KOPT-K1 (cell line): Measurements from ENCODE around the gene TMEM250.

Source experiments
- H3K27ac ChIP-seq: fragments of 200-600 bp; sonication (generic); 2 replicates; pipeline ENCODE4 v1.5.1; 2016; ENCODE audit warnings: antibody characterized with exemption, mild to moderate bottlenecking, low read depth, low read length; ENCODE audit not compliant: poor library complexity, severe bottlenecking
- H3K36me3 ChIP-seq: fragments of 200-600 bp; sonication (generic); 2 replicates; pipeline ENCODE4 v1.5.1; 2017; ENCODE audit warnings: antibody characterized with exemption, mild to moderate bottlenecking, low read length, moderate library complexity; ENCODE audit not compliant: insufficient read depth
- H3K9me3 ChIP-seq: fragments of 200-600 bp; sonication (generic); 2 replicates; pipeline ENCODE4 v1.5.1; 2017; ENCODE audit warnings: antibody characterized with exemption, low read length, mild to moderate bottlenecking; ENCODE audit not compliant: insufficient read depth, poor library complexity, severe bottlenecking

TMEM250 gene

DNA sequence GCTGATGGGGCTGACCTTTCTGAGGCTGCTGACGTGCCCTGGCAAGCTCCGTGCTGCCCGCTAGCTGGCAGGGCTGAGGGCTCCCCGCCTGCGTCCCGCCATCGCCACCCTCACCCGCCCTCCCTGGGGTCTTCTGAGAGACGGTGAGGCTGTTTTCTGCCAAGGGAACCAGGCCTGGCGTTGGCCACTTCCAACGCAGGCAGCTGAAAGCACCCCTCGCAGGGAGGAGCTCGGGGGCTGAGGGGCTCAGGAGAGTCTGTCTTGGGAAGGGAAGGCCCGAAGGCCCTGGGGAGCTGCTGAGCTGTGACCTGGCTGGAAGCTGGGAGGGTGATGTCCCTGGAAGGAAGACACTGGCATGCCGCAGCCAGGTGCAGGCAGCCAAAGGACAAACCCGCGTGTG is 9.8 kb upstream of the TMEM250 start:
- H3K9me3 ChIP-seq = no peaks in the 10 kb centered on the region
- no peaks in the 10 kb centered on the region for H3K36me3 ChIP-seq
- no peak overlapping the region for H3K27ac ChIP-seq

DNA sequence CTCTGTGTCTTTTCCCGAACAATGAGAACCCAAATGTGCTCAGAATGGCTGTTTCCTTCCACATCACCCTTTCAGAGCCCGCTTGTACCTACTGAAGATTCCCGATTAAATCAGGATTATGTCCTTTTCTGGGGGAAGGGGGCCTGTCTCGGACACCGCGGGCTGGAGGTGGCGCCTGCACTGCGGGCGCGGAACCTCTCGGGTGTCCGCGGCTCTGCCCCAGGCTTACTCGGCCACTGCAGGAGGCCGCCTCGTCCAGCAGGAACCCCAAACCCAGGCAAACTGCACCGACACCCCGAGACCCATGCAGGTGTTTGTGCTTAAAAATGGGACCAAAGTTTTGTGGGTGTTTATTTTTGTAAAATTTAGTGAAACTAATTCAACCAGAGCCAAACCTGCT is 8.6 kb upstream of the TMEM250 start:
- no peak overlapping the region for H3K27ac ChIP-seq
- no peaks in the 10 kb centered on the region for H3K36me3 ChIP-seq
- H3K9me3 ChIP-seq = no peaks in the 10 kb centered on the region

DNA sequence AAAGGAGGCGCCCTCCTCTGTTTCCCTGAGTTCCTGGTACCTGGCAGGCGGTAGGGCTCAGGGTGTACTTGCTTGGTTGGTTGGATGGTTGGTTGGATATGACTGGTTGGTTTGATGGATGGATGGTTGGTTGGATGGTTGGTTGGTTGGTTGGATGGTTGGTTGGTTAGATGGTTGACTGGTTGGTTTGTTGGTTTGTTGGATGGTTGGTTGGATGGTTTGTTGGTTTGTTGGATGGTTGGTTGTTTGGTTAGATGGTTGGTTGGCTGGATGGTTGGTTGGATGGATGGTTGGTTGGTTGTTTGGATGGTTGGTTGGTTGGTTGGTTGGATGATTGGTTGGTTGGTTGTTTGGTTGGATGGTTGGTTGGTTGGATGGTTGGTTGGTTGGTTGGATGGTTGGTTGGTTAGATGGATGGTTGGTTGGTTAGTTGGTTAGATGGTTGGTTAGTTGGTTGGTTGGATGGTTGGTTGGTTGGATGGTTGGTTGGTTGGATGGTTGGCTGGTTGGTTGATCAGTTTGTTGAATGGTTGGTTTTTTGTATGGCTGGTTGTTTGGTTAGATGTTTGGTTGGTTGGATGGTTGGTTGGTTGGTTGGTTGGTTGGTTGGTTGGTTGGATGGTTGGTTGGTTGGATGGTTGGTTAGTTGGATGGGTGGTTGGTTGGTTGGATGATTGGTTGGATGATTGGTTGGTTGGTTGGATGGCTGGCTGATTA is 6.5 kb upstream of the TMEM250 start:
- H3K27ac ChIP-seq = no peak overlapping the region
- H3K36me3 ChIP-seq = no peaks in the 10 kb centered on the region
- no peaks in the 10 kb centered on the region for H3K9me3 ChIP-seq

DNA sequence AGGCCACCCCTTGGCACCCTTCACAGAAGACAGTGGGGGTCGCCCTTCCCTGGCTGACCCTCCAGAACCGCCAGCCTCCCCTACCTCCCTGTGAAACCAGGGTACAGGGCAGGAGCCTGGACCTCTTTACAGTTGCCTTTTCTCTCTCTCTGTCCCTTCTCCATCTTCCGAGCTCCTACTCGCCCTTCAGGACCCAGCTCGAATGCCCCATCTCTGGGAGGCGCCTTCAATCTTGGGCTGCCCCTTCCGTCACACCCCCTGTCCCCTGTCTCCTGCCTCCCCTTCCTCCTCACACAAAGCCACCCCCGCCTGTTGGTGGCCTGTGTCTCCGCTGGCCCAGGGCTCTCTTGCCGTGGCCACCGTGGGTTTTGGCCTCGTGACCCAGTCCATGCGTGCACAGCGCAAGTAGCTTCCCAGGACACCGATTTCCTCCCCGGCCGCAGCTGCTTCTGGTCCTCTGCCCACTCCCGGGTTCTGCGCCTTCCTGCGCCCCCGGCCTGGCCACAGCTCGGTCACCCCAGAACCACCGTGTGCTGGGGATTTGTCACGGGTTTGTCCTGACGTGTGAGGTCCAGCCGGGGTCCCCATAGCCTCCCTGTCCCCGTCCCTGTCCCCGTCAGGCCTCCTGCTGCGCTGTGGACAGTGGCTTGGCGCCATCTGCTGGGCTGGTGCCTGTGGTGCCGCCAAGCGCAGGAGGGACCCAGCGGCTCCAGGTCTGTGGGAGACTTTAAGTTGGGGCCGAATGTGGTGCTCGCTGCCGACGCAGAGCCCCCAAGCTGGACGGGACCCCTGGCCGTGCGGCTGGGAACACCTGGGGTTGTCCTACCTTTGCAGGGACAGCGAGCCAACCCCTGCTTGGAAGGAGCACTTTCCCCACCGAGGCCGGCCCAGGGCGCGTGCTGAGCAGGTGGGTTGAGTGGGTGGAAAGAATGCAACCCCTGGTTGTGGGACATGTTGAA is 4.0 kb upstream of the TMEM250 start:
- H3K36me3 ChIP-seq = no peaks in the 10 kb centered on the region
- no peaks in the 10 kb centered on the region for H3K9me3 ChIP-seq
- H3K27ac ChIP-seq = no peak overlapping the region

DNA sequence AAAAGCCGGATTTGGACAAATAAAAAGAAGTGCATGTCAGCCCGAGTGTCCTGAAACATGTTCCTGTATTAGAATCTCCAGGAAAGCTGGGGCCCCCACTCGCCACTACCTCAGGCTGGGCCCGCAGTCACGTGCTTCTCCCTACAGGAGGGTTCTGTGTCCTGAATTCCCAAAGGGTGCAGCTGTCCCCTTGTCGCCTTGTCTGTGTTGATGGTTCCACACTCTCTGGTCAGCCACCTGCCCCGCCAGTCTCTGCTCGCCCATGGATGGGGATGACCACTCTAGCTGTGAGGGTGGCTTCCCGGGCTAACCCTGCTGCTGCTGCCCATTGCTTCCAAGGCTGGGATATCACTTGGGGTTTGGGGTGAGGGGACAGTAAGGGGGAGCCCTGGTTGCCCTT is 3.1 kb upstream of the TMEM250 start:
- no peak overlapping the region for H3K27ac ChIP-seq
- H3K36me3 ChIP-seq = no peaks in the 10 kb centered on the region
- H3K9me3 ChIP-seq = no peaks in the 10 kb centered on the region

DNA sequence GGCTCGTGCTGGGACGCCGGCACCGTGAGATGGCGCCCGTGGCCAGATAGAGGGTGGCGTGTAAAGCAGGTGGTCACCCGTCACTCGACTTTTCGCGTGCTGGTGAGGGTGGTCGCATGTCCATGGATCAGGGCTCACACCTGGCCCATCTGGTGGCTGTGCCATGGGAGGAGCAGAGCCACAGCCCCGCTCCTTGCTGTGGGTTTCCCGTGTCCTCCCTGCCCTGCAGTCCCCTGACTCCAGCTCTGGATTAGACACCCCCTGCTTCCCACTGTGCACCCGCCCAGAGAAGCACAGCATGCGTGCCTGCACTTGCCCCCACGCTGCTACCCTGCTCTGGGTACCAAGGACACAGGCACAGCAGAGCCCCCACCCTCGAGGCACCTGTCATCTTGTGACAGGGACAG is 1.8 kb upstream of the TMEM250 start:
- Histone ChIP-seq H3K36me3 (peaks cover 13% of the 10 kb centered on the region; the same call in 1 of the 2 replicates), H3K9me3 (no peaks in the 10 kb centered on the region), H3K27ac (no peak overlapping the region)

DNA sequence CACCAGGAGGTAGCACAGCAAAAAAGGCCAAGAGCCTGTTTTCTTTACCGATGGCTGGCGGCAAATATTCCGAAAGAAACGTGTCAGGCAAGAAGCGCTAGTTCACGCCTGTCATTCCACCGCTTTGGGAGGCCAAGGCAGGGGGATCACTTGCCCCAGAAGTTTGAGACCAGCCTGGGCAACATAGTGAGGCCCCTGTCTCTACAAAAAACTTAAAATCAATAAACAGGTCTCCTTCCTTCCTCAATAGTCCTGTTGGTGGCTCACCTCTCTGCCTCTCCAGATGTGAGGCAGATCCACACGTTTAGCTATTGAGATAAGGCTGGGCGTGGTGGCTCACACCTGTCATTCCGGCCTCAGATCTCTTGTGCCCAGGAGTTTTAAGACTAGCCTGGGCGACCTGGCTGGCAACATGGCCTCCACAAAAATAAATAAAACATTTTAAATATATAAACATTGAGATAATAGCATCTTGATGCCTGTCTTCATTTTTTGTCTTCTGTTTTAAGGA is 1.3 kb upstream of the TMEM250 start:
- Histone ChIP-seq H3K36me3 (peaks cover 18% of the 10 kb centered on the region; the same call in 1 of the 2 replicates), H3K27ac (peak overlapping the region; percentile 87), H3K9me3 (no peaks in the 10 kb centered on the region)

DNA sequence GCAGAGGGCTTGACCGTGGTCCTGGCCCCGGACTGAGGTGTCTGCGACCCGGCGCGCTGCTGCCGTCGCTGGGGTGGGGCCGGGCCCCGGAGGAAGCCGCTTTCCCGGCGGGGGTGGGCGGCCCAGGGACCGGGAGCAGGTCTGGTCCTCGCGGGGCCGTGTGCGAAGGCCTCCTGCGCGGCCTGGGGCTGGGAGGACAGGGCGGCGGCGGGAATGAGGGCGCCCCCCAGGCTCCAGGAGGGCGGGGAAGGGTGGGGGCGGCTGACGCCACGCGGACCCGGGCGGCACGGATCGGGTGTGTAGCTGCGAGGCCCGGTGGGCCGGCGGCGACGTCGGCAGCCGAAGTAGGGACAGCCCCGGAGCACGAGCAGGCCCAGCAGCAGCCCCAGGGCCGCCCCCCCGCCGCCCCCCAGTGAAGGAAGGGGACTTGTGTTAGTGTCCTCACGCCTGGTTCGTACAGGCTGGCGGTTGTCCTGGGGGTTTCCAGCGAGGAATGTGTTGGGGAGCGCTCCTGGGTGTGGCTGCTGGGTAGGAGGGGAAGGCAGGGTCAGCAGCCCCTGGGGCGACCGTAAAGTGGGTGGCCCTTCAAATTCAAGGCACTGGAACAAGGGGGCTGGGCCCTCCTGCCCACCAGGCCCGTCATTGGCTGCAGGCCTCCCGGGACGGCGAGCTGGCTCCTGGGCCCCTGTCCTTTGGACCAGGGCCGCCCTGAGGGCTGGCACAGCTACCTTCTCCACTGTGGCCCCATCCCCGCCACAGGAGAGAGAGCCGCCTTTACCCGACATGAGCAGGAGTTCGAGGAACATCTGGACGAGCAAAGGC is 597 bp upstream of the TMEM250 start:
- peak overlapping the region; percentile 87 for H3K27ac ChIP-seq
- peaks cover 25% of the 10 kb centered on the region; the same call in 1 of the 2 replicates for H3K36me3 ChIP-seq

DNA sequence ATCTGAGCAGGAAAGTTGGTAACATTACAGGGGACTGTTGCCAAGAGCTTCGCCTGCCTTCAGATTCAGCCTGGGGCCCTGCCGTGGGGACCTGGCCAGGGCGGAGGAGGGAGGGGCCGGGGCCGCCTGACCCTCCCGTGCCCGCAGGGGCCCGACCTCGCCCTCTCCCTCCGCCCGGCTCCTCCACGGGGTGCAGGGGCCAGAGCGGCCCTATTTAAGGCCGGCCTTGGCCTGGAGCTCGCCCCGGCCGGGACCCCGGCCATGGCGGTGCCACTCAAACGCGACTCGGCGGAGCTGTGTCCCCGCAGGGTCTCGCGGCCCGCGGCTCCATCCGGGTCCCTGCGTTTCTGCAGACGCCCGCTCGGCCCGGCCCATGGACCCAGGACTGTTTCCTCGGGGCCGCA is 757 bp downstream of the TMEM250 start:
- Histone ChIP-seq H3K27ac (peak overlapping the region; percentile 87), H3K36me3 (peaks cover 26% of the 10 kb centered on the region; the same call in 1 of the 2 replicates), H3K9me3 (no peaks in the 10 kb centered on the region)

More for the DNA sequence above, 597 bp upstream of the TMEM250 start:
- H3K9me3 ChIP-seq = no peaks in the 10 kb centered on the region

DNA sequence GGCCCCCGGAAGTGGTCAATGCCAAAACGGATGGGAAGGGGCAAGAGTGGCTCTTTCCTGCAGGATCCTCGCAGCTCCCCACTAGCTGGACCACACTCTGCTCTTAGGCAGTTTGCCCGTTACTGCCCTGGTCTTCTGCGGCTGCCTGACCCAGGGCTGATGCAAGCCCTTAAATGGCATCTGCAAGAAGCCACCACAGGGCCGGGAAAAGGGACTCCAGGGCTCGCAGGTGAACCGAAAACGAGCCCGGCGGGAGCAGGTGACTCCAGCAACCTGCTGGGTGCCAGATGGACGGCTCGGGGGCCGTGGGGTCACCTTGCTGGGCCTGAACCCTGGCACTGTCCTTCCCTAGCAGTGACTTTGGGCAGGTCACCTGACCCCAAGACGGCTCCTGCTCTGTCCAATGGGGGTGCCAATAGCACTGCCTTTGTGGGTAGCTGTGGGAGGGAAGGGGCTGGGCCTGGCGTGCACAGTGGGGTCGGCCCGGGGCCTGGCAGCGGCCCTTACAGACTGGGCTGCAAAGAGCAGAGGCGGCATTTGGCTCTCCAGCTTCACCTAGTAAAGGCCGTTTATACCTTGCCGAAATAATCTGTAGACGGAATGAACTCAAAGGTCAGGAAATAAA is 1.3 kb downstream of the TMEM250 start:
- H3K9me3 ChIP-seq = no peaks in the 10 kb centered on the region
- peaks cover 26% of the 10 kb centered on the region; the same call in 1 of the 2 replicates for H3K36me3 ChIP-seq
- peak overlapping the region; percentile 87 for H3K27ac ChIP-seq

DNA sequence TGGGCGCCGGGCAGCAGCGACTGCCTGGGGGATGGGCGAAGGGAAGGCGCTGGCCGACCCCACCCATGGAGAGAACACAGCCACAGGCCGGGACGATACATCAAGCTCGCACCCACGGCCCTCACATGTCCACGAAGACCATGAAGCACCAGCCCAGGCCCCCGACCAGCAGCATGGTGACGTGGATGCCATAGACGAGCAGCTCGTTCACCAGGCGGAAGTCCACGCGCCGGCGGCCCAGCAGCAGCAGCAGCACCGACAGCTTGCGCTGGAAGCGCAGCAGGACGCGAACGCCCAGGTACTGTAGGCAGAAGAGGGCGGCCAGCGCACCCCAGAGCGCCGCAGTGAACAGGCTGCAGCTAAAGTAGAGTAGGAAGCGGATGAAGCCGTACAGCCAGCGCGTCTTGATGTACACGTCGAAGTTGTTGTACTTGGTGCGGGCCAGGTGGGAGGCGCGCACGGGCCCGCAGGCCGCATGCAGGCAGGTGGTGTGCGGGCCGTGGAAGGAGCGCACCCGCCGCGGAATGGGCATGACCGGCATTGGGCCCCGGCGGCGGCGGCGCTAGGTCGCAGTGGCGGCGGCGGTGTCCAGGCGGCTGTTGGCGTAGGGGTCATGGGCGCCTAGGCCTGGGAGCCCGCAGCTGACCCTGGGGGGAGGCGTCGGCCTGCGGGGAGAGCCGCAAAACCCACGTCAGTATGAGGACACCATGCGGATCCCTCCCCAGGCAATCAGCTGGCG is 2.1 kb downstream of the TMEM250 start:
- H3K27ac ChIP-seq = no peak overlapping the region
- peaks cover 26% of the 10 kb centered on the region; the same call in 1 of the 2 replicates for H3K36me3 ChIP-seq

DNA sequence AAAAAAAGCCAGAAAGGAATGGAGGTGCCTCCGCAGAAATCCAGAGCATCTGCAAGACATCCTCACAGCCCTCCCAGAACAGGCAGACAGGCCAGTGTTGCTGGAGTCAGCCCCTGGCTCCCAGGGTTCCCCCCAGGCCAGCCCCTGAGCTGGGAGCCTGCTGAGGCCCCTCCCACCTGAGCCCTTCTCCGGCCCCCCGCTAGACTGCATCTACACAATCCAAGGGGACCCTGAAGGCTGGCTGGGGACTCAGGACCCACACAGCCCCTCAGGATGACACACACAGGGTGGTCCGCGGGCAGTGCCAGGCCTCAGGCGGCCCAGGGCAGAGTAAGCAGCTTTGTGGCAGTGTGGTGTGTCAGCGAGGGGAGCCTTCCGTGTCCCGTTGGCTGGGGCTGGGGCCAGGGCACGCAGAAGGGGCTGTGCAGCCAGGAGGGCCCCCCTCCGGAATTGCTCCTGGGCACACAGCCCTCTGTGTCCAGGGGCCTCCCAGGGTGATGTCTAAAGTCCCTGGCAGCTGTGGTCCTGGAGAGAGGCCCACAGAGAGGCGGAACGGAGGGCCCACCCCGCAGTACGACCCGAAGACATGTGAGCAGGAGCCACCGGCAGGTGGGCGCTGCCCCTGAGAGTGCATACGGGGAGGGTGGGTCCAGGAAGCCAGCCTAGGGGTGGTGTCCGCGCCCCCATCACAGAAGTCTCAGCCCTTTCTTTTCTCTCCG is 2.9 kb downstream of the TMEM250 start:
- Histone ChIP-seq H3K9me3 (no peaks in the 10 kb centered on the region), H3K36me3 (peaks cover 26% of the 10 kb centered on the region; the same call in 1 of the 2 replicates), H3K27ac (no peak overlapping the region)

More for the DNA sequence above, 2.1 kb downstream of the TMEM250 start:
- no peaks in the 10 kb centered on the region for H3K9me3 ChIP-seq

DNA sequence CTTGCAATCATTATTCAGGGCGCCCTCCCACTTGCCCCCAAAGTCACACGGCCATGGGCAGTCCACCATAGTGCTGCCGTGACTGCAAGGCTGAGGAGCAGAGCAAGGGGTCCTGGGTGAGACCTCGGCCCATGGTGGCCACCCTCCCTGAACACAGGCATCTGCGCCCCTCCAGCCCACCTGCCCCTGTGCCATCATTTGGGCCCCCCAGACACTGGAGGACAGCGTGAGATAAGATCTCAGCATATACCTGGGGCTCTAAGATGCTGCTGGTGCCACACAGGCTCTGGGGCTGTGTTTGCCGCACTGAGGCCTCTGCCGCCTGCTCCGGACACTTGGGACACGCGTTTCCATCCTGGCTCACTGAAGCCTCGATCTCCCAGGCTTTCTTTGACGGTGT is 3.5 kb downstream of the TMEM250 start:
- Histone ChIP-seq H3K36me3 (peaks cover 26% of the 10 kb centered on the region; the same call in 1 of the 2 replicates), H3K27ac (no peak overlapping the region), H3K9me3 (no peaks in the 10 kb centered on the region)
